HepG2 (cell line): ENCODE results near the gene CPNE5. TPM values are rescaled to one million over a fixed set of nuclear protein-coding genes. Genes with fewer than 3 reads are reported as not detected.

ENCODE experiments used
- FOSL1 ChIP-seq: sonication (generic); formaldehyde crosslinking; IDR thresholded peaks from 2 replicates; pipeline ENCODE4 v1.9.0; 2021; ENCODE audit warnings: missing genetic modification reagents, borderline replicate concordance
- FOXK1 ChIP-seq: sonication (generic); formaldehyde crosslinking; IDR thresholded peaks from 2 replicates; pipeline ENCODE4 v1.4.0; 2020; ENCODE audit warnings: low read depth, missing genetic modification reagents, borderline replicate concordance
- HDAC2 ChIP-seq: sonication (generic); formaldehyde crosslinking; IDR thresholded peaks from 2 replicates; pipeline ENCODE4 v1.4.0; 2020; ENCODE audit warnings: missing genetic modification reagents
- KDM5B ChIP-seq: sonication (generic); formaldehyde crosslinking; IDR thresholded peaks from 2 replicates; pipeline ENCODE4 v1.4.0; 2020; ENCODE audit warnings: missing genetic modification reagents, mild to moderate bottlenecking, borderline replicate concordance
- KLF11 ChIP-seq: IDR thresholded peaks from 2 replicates; pipeline ENCODE4 v1.6.1; 2016; ENCODE audit warnings: missing compliant biosample characterization
- NFIB ChIP-seq: sonication (generic); formaldehyde crosslinking; IDR thresholded peaks from 2 replicates; pipeline ENCODE4 v1.9.0; 2021; ENCODE audit warnings: missing genetic modification reagents, mild to moderate bottlenecking, borderline replicate concordance
- NR2F1 ChIP-seq, 2 experiments: fragments of 450-650 bp in 1 of 2; formaldehyde crosslinking in 1 of 2; IDR thresholded peaks; 2 replicates each; pipeline versions ENCODE4 v1.5.0 to v1.6.1; 2016 to 2020; ENCODE audit warnings: mild to moderate bottlenecking in 1 of 2, missing compliant biosample characterization in 1 of 2, missing genetic modification reagents in 1 of 2, moderate library complexity in 1 of 2
- NRL ChIP-seq: sonication (generic); formaldehyde crosslinking; IDR thresholded peaks from 2 replicates; pipeline ENCODE4 v1.5.0; 2020; ENCODE audit warnings: missing genetic modification reagents, mild to moderate bottlenecking, moderate library complexity, borderline replicate concordance
- PBX2 ChIP-seq: IDR thresholded peaks from 2 replicates; pipeline ENCODE4 v1.6.1; 2016; ENCODE audit warnings: control low read depth
- RAD21 ChIP-seq: fragments of 450-650 bp; formaldehyde crosslinking; IDR thresholded peaks from 2 replicates; pipeline ENCODE4 v1.5.0; 2020; ENCODE audit warnings: mild to moderate bottlenecking
- SAFB2 ChIP-seq: sonication (generic); formaldehyde crosslinking; IDR thresholded peaks from 2 replicates; pipeline ENCODE4 v1.5.1; 2020; ENCODE audit warnings: missing genetic modification reagents, low read depth, mild to moderate bottlenecking, borderline replicate concordance
- SMC3 ChIP-seq: IDR thresholded peaks from 2 replicates; pipeline ENCODE4 v1.6.1; 2011; ENCODE audit warnings: low read length, improper control_type of control experiment
- SP2 ChIP-seq: sonication (generic); formaldehyde crosslinking; IDR thresholded peaks from 2 replicates; pipeline ENCODE4 v1.5.1; 2020; ENCODE audit warnings: mild to moderate bottlenecking, missing genetic modification reagents
- SRSF4 ChIP-seq: fragments of 200-400 bp; formaldehyde crosslinking; IDR thresholded peaks from one replicate; pipeline ENCODE4 v1.6.1; 2018; ENCODE audit warnings: mild to moderate bottlenecking, low read depth, low read length, moderate library complexity; ENCODE audit not compliant: poor library complexity, severe bottlenecking
- TARDBP ChIP-seq: sonication (generic); formaldehyde crosslinking; IDR thresholded peaks from 2 replicates; pipeline ENCODE4 v1.8.0; 2022; ENCODE audit warnings: mild to moderate bottlenecking, missing genetic modification reagents
- TERF1 ChIP-seq: sonication (generic); formaldehyde crosslinking; IDR thresholded peaks from 2 replicates; pipeline ENCODE4 v1.8.0; 2022; ENCODE audit warnings: mild to moderate bottlenecking, missing genetic modification reagents, moderate library complexity
- ZMAT5 ChIP-seq: sonication (generic); formaldehyde crosslinking; IDR thresholded peaks from 2 replicates; pipeline ENCODE4 v1.5.0; 2020; ENCODE audit warnings: mild to moderate bottlenecking, low read depth, missing genetic modification reagents, borderline replicate concordance
- ZNF10 ChIP-seq: sonication (generic); formaldehyde crosslinking; IDR thresholded peaks from 2 replicates; pipeline ENCODE4 v1.4.0; 2020; ENCODE audit warnings: mild to moderate bottlenecking, low read depth, missing genetic modification reagents, borderline replicate concordance
- ZNF12 ChIP-seq: sonication (generic); formaldehyde crosslinking; IDR thresholded peaks from 2 replicates; pipeline ENCODE4 v1.5.0; 2020; ENCODE audit warnings: missing genetic modification reagents
- ZNF180 ChIP-seq: sonication (generic); formaldehyde crosslinking; IDR thresholded peaks from 2 replicates; pipeline ENCODE4 v1.4.0; 2020; ENCODE audit warnings: low read depth, missing genetic modification reagents, borderline replicate concordance
- ZNF546 ChIP-seq: sonication (generic); formaldehyde crosslinking; conservative IDR thresholded peaks from 2 replicates; pipeline ENCODE4 v1.8.1; 2023; ENCODE audit warnings: mild to moderate bottlenecking, missing genetic modification reagents
- ZNF691 ChIP-seq: sonication (generic); formaldehyde crosslinking; IDR thresholded peaks from 2 replicates; pipeline ENCODE4 v1.4.0; 2020; ENCODE audit warnings: missing genetic modification reagents, low read depth, mild to moderate bottlenecking, borderline replicate concordance
- polyA plus RNA-seq, 8 experiments: library from polyadenylated mRNA; depleted of rRNA in 3 of 8; stranded (reverse) in 7 of 8; unstranded in 1 of 8; fragments of >200 nt; fragmentation: Illumina TruSeq in 4 of 8; extraction: Trizol in 4 of 8; gene quantifications; 2 replicates each; pipeline versions ENCODE4 v1.2.1 to v1.2.3, GENCODE V29; 2011 to 2016; ENCODE audit warnings: low read depth in 4 of 8, missing spikeins in 1 of 8, mixed read lengths in 1 of 8; ENCODE audit not compliant: insufficient read depth in 1 of 8
- total RNA-seq, 5 experiments: library from RNA; depleted of rRNA; stranded (reverse); fragments of >200 nt; fragmentation: Illumina TruSeq; extraction: Trizol; gene quantifications; 2 replicates each; pipeline ENCODE4 v1.2.3, GENCODE V29; 2016; ENCODE audit warnings: low read depth in 1 of 5
- TF ChIP-seq, protein P1 (sequence below): sonication (generic); formaldehyde crosslinking; IDR thresholded peaks from 2 replicates; pipeline ENCODE4 v1.5.1; 2020; ENCODE audit warnings: mild to moderate bottlenecking, moderate library complexity, missing genetic modification reagents

Gene CPNE5
- total and polyA plus RNA-seq, 2 of the 13 experiments (the other 11 are each of a cell fraction or from before 2014, with no cell fraction given) = 0.16 TPM; not detected in 1

GRCh38 chr6:36765594-36766398 lies 73.4 kb downstream of the CPNE5 start (continued):
- TF ChIP-seq ZMAT5 (CRISPR knock-in tag) (no peak), NR2F1 (CRISPR knock-in tag; IDR thresholded peaks at IDR 0.05) (no peak), SP2 (CRISPR knock-in tag) (no peak), ZNF12 (no peak), ZNF10 (CRISPR knock-in tag) (no peak), SAFB2 (no peak), ZNF546 (no peak), FOXK1 (CRISPR knock-in tag) (no peak), NFIB (CRISPR knock-in tag) (no peak), ZNF180 (CRISPR knock-in tag) (no peak), FOSL1 (CRISPR knock-in tag) (no peak), SRSF4 (no peak), TERF1 (CRISPR knock-in tag) (no peak), KDM5B (CRISPR knock-in tag) (peak; percentile 22; the same call in 1 of the 2 replicates), KLF11 (CRISPR knock-in tag) (no peak), SMC3 (peak; percentile 92), NRL (CRISPR knock-in tag) (no peak), PBX2 (CRISPR knock-in tag) (no peak), ZNF691 (CRISPR knock-in tag) (0 out of 2 replicates have a peak, but pooled peaks have one; percentile 16), HDAC2 (CRISPR knock-in tag) (0 out of 2 replicates have a peak, but pooled peaks have one; percentile 22), RAD21 (CRISPR knock-in tag) (peak; percentile 96), TARDBP (no peak)
- TF ChIP-seq, protein P1, sequence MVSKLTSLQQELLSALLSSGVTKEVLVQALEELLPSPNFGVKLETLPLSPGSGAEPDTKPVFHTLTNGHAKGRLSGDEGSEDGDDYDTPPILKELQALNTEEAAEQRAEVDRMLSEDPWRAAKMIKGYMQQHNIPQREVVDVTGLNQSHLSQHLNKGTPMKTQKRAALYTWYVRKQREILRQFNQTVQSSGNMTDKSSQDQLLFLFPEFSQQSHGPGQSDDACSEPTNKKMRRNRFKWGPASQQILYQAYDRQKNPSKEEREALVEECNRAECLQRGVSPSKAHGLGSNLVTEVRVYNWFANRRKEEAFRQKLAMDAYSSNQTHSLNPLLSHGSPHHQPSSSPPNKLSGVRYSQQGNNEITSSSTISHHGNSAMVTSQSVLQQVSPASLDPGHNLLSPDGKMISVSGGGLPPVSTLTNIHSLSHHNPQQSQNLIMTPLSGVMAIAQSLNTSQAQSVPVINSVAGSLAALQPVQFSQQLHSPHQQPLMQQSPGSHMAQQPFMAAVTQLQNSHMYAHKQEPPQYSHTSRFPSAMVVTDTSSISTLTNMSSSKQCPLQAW (CRISPR knock-in tag) = peak; percentile 48; the same call in 1 of the 2 replicates
